ENCODE data around the gene GGT1. TPM values are rescaled to one million over a fixed set of nuclear protein-coding genes. Genes with fewer than 3 reads are reported as not detected.
"Not testable (repeated sequence)": the region's sequence is repeated elsewhere in the genome, so short reads cannot be mapped to it uniquely, and the experiment has no call there.

Gene GGT1
- total RNA-seq, 1 donor from 2014 or later: 145 TPM

GRCh38 chr22:24584166-24584790 lies 18.7 kb upstream of the GGT1 start:
- no peak for DNase-seq (ENCODE audit: low read depth)

- DNase-seq (ENCODE audit: low read depth): no peak
Observed at GRCh38 chr22:24584871-24585411, 18.1 kb upstream of the GGT1 start.

DNA sequence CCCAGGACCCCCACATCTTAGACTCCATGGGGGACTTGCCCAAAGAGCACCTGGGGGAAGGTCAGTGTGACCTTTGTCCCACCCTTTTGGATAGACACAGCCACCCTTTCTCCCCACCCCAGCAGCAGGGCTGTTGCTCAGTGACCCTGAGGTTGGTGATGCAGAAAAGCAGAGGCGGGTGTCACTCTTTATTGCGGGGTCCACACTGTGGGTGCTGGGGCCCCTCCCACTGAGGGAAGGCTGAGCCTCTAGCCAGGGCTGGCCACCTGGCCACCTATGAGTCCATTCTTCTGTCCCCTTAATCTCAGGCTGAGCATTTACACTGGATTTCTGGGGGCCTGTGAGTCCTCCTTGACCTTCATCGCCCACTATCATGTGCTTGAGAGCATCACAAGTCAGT lies 17.5 kb upstream of the GGT1 start:
- no peak for DNase-seq (ENCODE audit: low read depth)

- DNase-seq (ENCODE audit: low read depth): no peak
Observed at GRCh38 chr22:24585927-24586546, 17.0 kb upstream of the GGT1 start.

DNA sequence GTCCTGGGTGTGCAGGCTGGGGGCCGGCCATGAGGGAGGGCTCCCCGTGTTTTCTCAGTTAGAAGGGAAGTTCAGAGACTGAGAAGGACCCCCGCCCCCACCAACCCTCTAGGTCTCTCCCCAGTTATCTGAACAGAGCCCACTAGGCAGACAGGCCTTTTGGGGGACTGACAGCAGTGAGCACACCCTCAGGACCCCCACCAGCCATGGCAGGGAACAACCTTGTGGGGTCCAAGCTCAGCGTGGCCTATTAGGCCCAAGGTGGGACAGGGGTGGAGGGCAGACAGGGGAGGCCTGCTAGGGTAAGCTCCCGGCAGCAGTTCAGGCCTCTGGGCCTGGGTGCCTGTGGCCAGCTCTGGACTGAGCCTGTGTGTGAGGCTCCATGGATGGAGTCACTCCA lies 15.7 kb upstream of the GGT1 start:
- no peak for DNase-seq (ENCODE audit: low read depth)

DNA sequence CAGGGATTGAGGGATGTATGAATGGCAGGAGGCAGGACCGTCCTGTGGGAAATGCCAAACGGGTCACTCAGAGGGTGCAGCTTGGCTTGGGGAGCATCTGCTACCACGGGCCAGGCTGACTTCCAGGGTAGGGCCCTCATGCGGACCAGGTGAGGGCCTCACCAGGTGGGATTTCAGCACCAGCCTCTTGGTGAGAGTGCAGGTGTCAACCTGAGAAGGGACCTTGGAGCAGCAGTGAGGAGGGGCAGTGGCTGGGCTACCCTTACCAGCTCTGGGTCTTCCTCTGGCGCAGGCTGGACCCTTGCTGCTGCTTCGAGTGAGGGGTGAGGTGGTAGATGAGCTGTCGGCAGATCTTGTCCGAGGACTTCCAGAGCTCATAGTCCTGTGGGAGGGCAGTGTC lies 15.0 kb upstream of the GGT1 start:
- DNase-seq (ENCODE audit: low read depth): no peak

- DNase-seq (ENCODE audit: low read depth): no peak
Observed at GRCh38 chr22:24588381-24588756, 14.6 kb upstream of the GGT1 start.

DNA sequence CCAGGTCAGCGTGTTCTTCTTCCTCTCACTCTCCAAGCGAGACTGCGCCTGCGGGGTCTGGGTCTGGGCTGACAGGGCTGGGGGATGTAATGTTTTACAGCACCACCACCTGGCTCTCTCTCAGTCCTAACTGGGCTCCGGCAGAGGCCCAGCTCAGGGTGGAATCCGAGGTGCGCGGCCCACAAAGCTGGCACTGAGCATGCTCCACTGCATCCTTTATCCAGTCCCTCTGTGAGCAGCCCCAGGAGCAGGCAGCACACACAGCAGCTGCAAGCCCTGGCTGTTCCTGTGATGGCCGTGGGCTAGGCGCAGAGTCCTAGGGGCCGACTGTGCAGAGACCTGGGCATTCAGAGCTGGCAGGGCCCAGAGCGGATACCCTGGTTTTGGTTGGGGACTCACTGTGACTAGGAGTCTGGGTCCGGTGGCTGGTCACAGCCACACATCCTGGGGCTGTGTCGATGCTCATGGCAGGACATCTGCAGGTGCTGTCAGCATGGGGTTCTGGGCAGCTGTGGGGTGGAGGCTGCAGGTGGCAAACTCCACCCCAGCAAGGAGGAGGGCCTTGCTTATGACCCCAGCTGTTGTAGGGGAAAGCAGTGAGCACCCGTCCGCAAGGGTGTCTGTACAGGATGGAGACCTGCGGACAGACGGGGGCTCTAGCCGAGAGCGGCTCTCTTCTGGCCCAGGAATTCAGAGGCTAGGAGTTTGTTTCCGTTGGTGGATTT lies 14.1 kb upstream of the GGT1 start:
- no peak for DNase-seq (ENCODE audit: low read depth)

DNA sequence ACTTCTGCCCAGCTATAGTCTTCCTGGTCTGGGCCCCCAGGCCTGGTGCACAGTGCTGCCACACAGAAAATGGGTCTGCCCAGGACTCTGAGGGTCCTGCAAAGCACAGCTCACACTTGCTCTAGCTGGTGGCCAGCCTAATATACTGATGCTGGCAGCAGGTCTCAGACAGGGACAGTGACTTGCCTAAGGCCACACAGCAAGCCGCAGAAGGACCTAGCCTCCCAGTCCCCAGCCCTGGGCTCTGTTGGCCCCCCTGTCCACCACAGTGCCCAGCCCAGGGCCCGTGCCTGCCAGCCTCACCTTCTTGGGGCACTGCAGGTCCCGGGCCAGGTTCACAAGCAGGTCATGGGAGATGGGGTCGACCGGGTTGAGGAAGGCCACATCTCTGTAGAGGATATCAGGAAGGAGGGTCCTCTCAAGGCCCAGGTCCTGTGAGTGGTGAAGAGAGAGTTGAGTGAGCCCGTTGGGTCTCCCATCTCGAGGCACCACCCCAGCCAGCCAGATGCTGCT lies 13.4 kb upstream of the GGT1 start:
- no peak for DNase-seq (ENCODE audit: low read depth)

DNA sequence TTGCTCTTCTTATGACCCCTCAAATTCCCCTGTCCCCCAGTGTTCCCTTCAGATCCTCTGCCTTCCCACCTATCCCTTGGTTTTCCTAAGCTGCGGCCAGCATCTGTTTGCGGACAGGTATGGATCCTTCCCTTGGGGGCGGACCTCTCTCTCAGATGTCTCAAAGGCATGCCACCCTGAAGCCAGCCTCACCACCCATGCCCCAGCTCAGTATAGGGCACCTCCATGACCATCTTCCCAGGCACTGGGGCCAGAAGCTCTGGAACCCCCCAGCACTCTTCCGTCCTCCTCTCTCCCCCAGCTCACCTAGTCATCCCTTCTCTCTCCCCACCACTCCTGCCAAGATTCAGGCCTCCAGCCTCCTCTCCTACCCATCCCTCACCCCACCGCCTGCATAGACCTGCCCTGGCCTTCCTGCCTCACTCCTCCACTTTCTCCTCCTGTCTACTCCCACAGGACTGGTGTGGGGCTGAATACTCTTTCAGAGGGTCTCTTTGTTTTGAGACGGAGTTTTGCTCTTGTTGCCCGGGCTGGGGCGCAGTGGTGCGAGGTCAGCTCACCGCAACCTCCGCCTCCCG lies 12.3 kb upstream of the GGT1 start:
- no peak for DNase-seq (ENCODE audit: low read depth)

- DNase-seq (ENCODE audit: low read depth): no peak
Observed at GRCh38 chr22:24591286-24591830, 11.6 kb upstream of the GGT1 start.

DNA sequence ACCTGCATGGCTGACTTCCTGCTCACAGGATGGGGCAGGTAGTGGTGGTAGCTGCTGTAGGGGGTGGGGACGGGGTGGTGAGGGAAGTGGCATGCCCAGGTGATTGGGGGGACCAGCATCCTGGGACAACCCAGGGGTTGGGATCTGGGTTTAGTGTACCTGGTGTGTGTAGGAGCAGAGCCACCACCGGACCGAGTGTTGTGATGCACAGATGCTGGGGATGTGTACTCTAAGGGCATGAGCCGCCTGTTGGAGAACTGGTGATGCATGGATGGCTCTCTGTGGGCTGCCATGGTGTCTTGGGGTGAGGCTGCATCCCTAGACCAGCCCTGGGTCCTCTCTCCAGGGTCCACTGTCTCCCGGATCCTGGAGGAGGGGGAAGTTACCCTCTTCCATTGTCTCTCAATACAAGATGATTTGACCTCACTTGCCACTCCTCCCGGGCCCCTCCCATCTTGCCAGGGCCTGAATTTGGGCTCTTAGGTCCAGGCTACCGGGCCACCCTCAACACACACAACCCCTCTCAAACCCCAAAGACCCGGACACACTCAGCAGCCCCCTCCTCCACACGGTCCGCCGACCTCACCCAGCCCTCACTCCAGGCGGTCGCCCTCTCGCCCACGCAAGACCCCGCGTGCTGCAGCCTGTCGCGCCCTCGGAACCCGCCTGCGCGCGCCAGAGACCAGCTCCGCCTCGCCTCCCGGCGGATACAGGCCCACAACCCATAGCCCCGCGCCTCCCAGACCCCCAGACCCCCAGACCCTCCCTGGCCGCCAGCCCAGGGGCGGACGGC lies 10.7 kb upstream of the GGT1 start:
- DNase-seq (ENCODE audit: low read depth): no peak

DNA sequence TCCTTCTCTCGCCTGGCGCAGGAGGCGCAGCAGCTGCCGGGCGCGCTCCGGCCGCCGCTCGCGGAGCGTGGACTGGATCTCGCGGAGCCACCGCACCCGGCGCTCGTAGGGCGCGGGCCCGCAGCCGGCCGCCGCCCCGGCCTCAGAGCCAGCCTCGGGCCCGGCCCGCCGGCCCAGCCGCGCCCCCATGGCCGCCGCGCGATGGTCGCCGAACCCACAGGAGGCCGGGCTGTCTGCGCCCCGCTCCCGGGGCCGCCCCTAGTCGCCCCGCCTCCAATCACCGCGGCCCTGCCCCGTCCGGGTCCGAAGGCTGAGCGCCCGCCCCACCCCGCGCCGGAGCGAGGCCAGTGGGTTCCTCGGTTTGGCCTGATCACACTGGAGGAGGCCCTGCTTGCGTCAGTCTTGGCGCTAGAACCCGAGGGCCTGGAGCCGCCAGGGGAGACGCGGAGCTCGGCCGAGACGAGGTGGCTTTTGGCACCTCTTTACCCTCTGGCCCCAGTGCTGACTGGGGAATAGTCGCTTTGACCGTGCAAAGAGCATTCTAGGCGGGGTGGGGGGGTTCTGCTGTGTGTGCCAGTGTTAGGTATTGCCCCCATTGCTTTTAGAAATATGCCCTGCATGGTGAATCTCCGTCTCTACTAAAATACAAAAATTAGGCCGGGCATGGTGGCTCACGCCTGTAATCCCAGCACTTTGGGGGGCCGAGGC lies 10.0 kb upstream of the GGT1 start, which contains the start of gene LRRC75B:
Gene LRRC75B, minus strand, starts transcription at position 223 of the 708 bp plus-strand sequence. Its CDS starts 34 bp downstream, at position 189.
- peak; percentile 60 for DNase-seq (ENCODE audit: low read depth)

GRCh38 chr22:24593559-24593835 lies 9.5 kb upstream of the GGT1 start:
- DNase-seq (ENCODE audit: low read depth): not testable (repeated sequence)

- peak; percentile 79 for DNase-seq (ENCODE audit: low read depth)
Observed at GRCh38 chr22:24593836-24594568, 9.0 kb upstream of the GGT1 start.

- no peak for DNase-seq (ENCODE audit: low read depth)
Observed at GRCh38 chr22:24594569-24595120, 8.3 kb upstream of the GGT1 start.

DNA sequence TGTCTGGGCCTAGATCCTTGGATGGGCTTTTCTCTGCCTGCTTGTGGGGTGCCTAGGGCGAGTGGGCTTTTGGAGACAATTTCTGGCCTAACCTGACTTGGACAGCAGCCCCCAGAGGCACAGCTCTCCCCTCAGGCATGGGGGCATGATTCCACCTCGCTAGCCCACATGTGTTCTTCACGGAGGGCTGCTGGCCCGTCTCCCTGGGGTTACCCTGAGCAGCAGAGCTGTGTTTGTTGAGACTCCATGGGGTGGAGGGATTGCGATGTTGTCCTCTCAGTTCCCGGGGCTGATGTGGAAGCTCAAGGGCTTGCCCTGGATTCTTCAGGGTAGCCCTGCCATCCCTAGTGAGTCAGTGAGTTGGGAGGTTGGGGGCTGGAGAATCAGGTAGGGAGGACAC lies 7.8 kb upstream of the GGT1 start:
- DNase-seq (ENCODE audit: low read depth): no peak

- DNase-seq (ENCODE audit: low read depth): no peak
Observed at GRCh38 chr22:24595863-24596262, 7.1 kb upstream of the GGT1 start.

- DNase-seq (ENCODE audit: low read depth): not testable (repeated sequence)
Observed at GRCh38 chr22:24597076-24597475, 5.9 kb upstream of the GGT1 start.

GRCh38 chr22:24599514-24599913 lies 3.5 kb upstream of the GGT1 start:
- no peak for DNase-seq (ENCODE audit: low read depth)

Measured in renal cortical epithelial cell (primary cell).